Cardiac fibroblast (primary cell): ENCODE results near the gene BRS3.
A peak's percentile ranks its signal among the peaks of the same experiment; 100 is the strongest.

Source experiments
- DNase-seq, 2 donors: peaks; one replicate each; pipeline versions ENCODE4 v3.0.0 to v3.0.0-alpha.2; 2010; ENCODE audit warnings: low read depth in 2 of 2
- H3K4me3 ChIP-seq, 2 donors: replicated peaks in 1 of 2; 1 replicate in 1 of 2; 2 replicates in 1 of 2; pipeline ENCODE4 v1.5.1; 2011; ENCODE audit warnings: low read depth in 2 of 2, low read length in 2 of 2, mild to moderate bottlenecking in 2 of 2, moderate library complexity in 1 of 2
- CTCF ChIP-seq: IDR thresholded peaks from one replicate; pipeline ENCODE4 v1.5.1; 2011; ENCODE audit warnings: low read depth, mild to moderate bottlenecking, low read length, inconsistent platforms

Gene BRS3

GRCh38 chrX:136534131-136534530 lies 46.4 kb downstream of the BRS3 start:
- no peak overlapping the region for H3K4me3 ChIP-seq
- DNase-seq: no peak
- TF ChIP-seq CTCF: no peak

- H3K4me3 ChIP-seq: no peak overlapping the region
- DNase-seq: no peak
- no peak for TF ChIP-seq CTCF
Measured at GRCh38 chrX:136538811-136539210, 51.1 kb downstream of the BRS3 start.

GRCh38 chrX:136540226-136540625 lies 52.5 kb downstream of the BRS3 start:
- no peak for DNase-seq
- H3K4me3 ChIP-seq: no peak overlapping the region
- TF ChIP-seq CTCF: no peak

DNA sequence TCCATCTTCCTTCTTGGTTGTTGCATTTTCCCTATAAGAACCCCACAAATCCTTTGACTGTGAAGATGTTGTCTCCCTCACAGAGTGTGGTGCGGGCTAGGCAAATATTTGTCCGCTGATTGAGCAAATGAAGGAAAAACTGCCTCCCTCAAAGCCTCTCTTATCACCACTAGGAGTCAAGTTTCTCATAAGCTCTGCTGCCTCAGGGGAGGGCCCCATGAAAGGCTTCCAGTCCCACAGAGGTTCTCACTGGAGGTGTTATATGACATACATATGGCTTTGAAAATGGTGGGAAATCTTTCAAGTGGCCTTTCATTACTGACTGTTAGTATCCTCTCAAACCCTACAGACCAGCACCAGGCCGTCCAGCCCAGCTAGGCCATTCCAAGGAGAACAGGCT lies 53.5 kb downstream of the BRS3 start:
- peak in 1 of 2 donors; percentile 14 for DNase-seq
- TF ChIP-seq CTCF: no peak
- H3K4me3 ChIP-seq: no peak overlapping the region

GRCh38 chrX:136542281-136542680 lies 54.5 kb downstream of the BRS3 start:
- no peak for TF ChIP-seq CTCF
- no peak overlapping the region for H3K4me3 ChIP-seq
- DNase-seq: no peak
